Measurements from ENCODE around the gene ATXN7L3. TPM values are rescaled to one million over a fixed set of nuclear protein-coding genes. Genes with fewer than 3 reads are reported as not detected.

ATXN7L3 gene
- total and polyA plus RNA-seq, 2 donors from 2014 or later, result 20.0 to 64.8 TPM

DNA sequence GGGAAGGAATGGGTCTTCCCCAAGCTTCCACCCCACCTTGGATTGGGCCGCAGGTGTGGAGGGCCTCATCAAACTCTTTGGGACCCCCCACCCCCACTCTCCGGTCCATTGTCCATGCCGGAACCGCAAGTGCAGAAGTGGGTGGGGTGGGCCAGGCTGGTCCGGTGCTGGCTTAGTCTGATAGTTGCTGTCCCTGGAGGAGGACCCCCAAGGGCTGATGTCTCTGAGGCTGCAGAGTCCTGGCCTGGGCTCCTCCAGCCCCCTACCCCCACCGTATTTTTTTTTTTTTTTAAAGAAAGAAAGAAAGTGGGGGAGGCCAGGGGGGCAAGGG, 7.1 kb upstream of the ATXN7L3 start:
- FAIRE-seq, result no peak

GRCh38 chr17:44205962-44206824, 6.5 kb upstream of the ATXN7L3 start:
- no peak overlapping the region for H3K9ac ChIP-seq (ENCODE audit: low read length in 3 of 3)
- peaks cover 0 to 7% (median 0%) of the 10 kb centered on the region in 3 donors for H3K4me1 ChIP-seq (ENCODE audit: control insufficient read depth in 2 of 3, insufficient read depth in 2 of 3, low read depth in 1 of 3, low read length in 3 of 3)
- H3K9me3 ChIP-seq (ENCODE audit: control insufficient read depth in 2 of 3, insufficient read depth in 1 of 3, low read length in 3 of 3), result no peaks in the 10 kb centered on the region
- intact Hi-C loops (cut with DNase I), result no loop called here
- no peak for FAIRE-seq
- H3K27ac ChIP-seq (ENCODE audit: low read depth in 2 of 2, low read length in 2 of 2), result no peak overlapping the region
- TF ChIP-seq CTCF (IDR thresholded peaks at IDR 0.05; ENCODE audit: borderline replicate concordance, extremely low read depth, insufficient read depth), result no peak
- H3K36me3 ChIP-seq (ENCODE audit: control insufficient read depth in 2 of 3, insufficient read depth in 3 of 3, low read length in 3 of 3), result peaks cover 10 to 25% (median 22%) of the 10 kb centered on the region in 3 donors
- H3K4me3 ChIP-seq (ENCODE audit: low read length in 3 of 3), result no peak overlapping the region
- DNase-seq, result no peak
- no peaks in the 10 kb centered on the region for H3K27me3 ChIP-seq (ENCODE audit: control insufficient read depth, insufficient read depth, low read length)

More for the DNA sequence above, 7.1 kb upstream of the ATXN7L3 start:
- Histone ChIP-seq H3K4me1 (ENCODE audit: control insufficient read depth in 2 of 3, insufficient read depth in 2 of 3, low read depth in 1 of 3, low read length in 3 of 3) (peaks cover 0 to 7% (median 0%) of the 10 kb centered on the region in 3 donors), H3K27ac (ENCODE audit: low read depth in 2 of 2, low read length in 2 of 2) (no peak overlapping the region), H3K36me3 (ENCODE audit: control insufficient read depth in 2 of 3, insufficient read depth in 3 of 3, low read length in 3 of 3) (peaks cover 10 to 30% (median 28%) of the 10 kb centered on the region in 3 donors), H3K9ac (ENCODE audit: low read length in 3 of 3) (no peak overlapping the region), H3K4me3 (ENCODE audit: low read length in 3 of 3) (no peak overlapping the region), H3K9me3 (ENCODE audit: control insufficient read depth in 2 of 3, insufficient read depth in 1 of 3, low read length in 3 of 3) (no peaks in the 10 kb centered on the region), H3K27me3 (ENCODE audit: control insufficient read depth, insufficient read depth, low read length) (no peaks in the 10 kb centered on the region)
- no peak for DNase-seq
- no peak for TF ChIP-seq CTCF (IDR thresholded peaks at IDR 0.05; ENCODE audit: borderline replicate concordance, extremely low read depth, insufficient read depth)
- intact Hi-C loops (cut with DNase I), result no loop called here

DNA sequence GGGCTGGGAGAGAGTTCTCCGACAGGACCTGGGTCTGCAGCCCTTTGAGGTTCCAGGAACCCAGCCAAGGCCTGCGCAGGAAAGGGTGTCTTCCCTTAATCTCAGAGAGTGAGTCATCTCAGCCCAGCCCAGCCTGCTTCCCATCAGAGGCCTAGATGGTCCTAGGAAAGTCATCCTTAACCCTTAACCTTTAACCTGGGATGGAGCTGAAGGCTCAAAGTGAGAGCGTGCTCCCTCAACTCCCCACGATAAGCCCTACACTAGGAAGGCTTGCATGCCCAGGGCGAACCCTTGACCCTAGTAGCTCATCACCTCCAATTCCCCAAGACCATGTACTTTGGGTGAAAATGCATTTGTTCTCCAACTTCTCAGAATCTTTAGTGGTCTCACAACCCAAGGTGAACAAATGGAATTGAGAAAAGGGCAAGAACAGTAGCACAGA, 4.8 kb upstream of the ATXN7L3 start:
- DNase-seq (no peak), FAIRE-seq (no peak)
- Histone ChIP-seq H3K27ac (ENCODE audit: low read depth in 2 of 2, low read length in 2 of 2) (no peak overlapping the region), H3K4me1 (ENCODE audit: control insufficient read depth in 2 of 3, insufficient read depth in 2 of 3, low read depth in 1 of 3, low read length in 3 of 3) (peaks cover 0 to 5% (median 5%) of the 10 kb centered on the region in 3 donors), H3K27me3 (ENCODE audit: control insufficient read depth, insufficient read depth, low read length) (no peaks in the 10 kb centered on the region), H3K4me3 (ENCODE audit: low read length in 3 of 3) (no peak overlapping the region), H3K36me3 (ENCODE audit: control insufficient read depth in 2 of 3, insufficient read depth in 3 of 3, low read length in 3 of 3) (peaks cover 8 to 18% (median 16%) of the 10 kb centered on the region in 3 donors), H3K9me3 (ENCODE audit: control insufficient read depth in 2 of 3, insufficient read depth in 1 of 3, low read length in 3 of 3) (no peaks in the 10 kb centered on the region), H3K9ac (ENCODE audit: low read length in 3 of 3) (no peak overlapping the region)
- intact Hi-C loops (cut with DNase I), result no loop called here
- TF ChIP-seq CTCF (IDR thresholded peaks at IDR 0.05; ENCODE audit: borderline replicate concordance, extremely low read depth, insufficient read depth), result no peak
